HG03045 (cell line): Measurements from ENCODE around the gene TDRD9.
"Not testable (repeated sequence)": the region's sequence is repeated elsewhere in the genome, so short reads cannot be mapped to it uniquely, and the experiment has no call there.

Experiments used
- ATAC-seq: cut with Tn5 transposase; IDR thresholded peaks from one replicate; pipeline ENCODE4 v1.9.1; 2021; ENCODE audit warnings: mild to moderate bottlenecking, moderate library complexity; ENCODE audit not compliant: unreplicated experiment

TDRD9 gene

GRCh38 chr14:103928011-103928890 is at the start of gene TDRD9:
TDRD9 (plus strand) TSS chr14:103928456; CDS start chr14:103928510, 54 bp downstream.
- ATAC-seq, result no peak

GRCh38 chr14:103879118-103879569 is 49.1 kb upstream of the TDRD9 start:
- ATAC-seq, result no peak

GRCh38 chr14:103879570-103880347 is 48.5 kb upstream of the TDRD9 start:
- no peak for ATAC-seq

GRCh38 chr14:103880348-103881267 is 47.6 kb upstream of the TDRD9 start:
- no peak for ATAC-seq

GRCh38 chr14:103881268-103882201 is 46.7 kb upstream of the TDRD9 start:
- no peak for ATAC-seq

- ATAC-seq, result no peak
Observed at GRCh38 chr14:103882503-103883262, 45.6 kb upstream of the TDRD9 start.

- no peak for ATAC-seq
Observed at GRCh38 chr14:103883263-103883523, 45.1 kb upstream of the TDRD9 start.

GRCh38 chr14:103884854-103885253 is 43.4 kb upstream of the TDRD9 start:
- no peak for ATAC-seq

- ATAC-seq, result no peak
Observed at GRCh38 chr14:103885509-103885932, 42.7 kb upstream of the TDRD9 start.

- no peak for ATAC-seq
Observed at GRCh38 chr14:103886304-103887169, 41.7 kb upstream of the TDRD9 start.

- no peak for ATAC-seq
Observed at GRCh38 chr14:103887170-103887501, 41.1 kb upstream of the TDRD9 start.

GRCh38 chr14:103887557-103888115 is 40.6 kb upstream of the TDRD9 start:
- ATAC-seq, result no peak

- ATAC-seq, result not testable (repeated sequence)
Observed at GRCh38 chr14:103889002-103889312, 39.3 kb upstream of the TDRD9 start.

GRCh38 chr14:103889313-103890051 is 38.8 kb upstream of the TDRD9 start:
- ATAC-seq, result no peak

GRCh38 chr14:103890052-103890371 is 38.2 kb upstream of the TDRD9 start:
- ATAC-seq, result no peak

GRCh38 chr14:103890821-103891666 is 37.2 kb upstream of the TDRD9 start:
- no peak for ATAC-seq
